DLD1 (cell line): Measurements from ENCODE around the gene TMC1.

Experiments used
- in situ Hi-C: cut with HindIII; loops from 2 replicates; pipeline ENCODE4 v1.10.0; 2017; ENCODE audit warnings: low sequenced_read_pairs

TMC1 gene

DNA sequence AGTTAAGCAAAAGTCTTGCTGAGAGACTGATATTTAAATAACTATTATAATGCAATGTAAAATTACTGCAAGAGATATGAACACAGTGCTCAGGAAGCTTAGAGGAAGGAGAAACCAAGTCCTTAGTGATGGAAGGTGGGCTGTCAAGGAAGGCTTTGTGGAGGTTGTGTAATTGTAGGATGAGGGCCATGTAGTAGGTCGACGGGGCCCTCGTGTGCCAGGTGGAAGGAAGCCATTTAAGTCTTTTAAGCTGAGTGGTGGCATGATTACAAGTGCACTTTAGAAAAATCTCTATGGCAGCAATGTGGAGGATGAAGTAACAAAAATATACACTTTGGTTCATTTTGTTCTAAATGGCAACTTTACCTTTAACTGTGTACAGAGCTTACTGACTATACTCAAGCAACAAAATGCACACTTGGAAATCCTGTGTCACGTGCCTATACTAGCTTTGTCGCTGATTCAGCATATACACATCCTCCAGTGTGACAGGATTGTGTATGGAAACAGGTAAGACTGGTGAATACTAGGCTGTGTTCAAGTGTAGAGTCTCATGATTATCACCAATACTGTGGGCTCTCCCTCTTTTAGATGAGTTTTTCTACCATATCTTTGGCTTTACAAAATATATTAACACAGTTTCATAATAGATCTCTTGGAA, 78.6 kb downstream of the TMC1 start:
- in situ Hi-C loops, result loop anchor here (10.0 to 25.0 kb wide), 4 partner anchors 237 to 563 kb away; partner anchors contain the start of gene ZFAND5

DNA sequence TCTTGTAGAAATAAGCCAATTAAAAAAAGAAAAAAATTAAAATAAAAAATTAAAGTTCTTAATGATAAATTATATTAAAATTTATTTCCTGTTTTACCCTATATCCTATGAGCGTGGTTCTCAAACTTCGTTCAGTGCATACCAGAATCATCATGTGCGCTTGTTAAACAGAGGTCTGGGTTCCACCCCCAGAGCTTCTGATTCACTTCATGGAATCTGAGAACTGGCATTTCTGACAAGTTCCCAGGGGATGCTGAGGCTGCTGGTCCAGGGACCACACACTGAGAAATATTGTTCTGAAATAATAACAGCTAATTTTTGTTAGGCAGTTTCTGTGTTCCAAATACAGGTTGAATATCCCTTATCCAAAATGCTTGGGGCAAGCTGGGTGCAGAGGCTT, 79.3 kb downstream of the TMC1 start:
- in situ Hi-C loops, result no loop called here

DNA sequence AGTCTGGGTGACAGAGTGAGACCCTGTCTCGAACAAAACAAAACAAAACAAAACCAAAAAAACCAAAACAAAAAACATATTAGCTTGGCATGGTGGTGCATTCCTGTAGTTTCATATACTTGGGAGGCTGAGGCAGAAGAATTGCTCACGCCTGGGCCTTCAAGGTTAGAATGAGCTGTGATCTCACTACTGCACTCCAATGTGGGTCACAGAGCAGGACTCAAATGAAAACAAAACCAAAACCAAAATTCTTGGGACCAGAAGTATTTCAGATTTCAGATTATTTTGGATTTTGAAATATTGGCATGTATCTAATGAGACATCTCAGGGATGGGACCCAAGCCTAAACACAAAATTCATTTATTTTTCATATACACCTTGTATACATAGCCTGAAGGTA, 80.2 kb downstream of the TMC1 start:
- in situ Hi-C loops, result no loop called here

DNA sequence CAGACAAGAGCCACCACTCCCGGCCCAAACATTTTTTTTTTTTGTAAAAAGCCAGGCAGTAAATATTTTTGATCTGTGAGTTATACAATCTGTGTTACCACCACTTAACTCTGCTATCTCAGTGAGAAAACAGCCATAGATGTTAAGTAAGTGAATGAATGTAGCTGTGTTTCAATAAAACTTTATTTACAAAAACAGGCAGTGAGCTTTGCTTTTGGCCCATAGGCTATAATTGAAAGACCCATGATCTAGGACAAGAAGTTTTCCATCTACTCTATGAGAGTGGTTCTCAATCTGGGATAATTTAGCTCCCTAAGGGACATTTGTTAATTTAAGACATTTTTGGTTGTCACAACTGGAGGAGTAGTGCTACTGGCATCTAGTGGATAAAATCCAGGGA, 91.0 kb downstream of the TMC1 start:
- in situ Hi-C loops, result no loop called here

DNA sequence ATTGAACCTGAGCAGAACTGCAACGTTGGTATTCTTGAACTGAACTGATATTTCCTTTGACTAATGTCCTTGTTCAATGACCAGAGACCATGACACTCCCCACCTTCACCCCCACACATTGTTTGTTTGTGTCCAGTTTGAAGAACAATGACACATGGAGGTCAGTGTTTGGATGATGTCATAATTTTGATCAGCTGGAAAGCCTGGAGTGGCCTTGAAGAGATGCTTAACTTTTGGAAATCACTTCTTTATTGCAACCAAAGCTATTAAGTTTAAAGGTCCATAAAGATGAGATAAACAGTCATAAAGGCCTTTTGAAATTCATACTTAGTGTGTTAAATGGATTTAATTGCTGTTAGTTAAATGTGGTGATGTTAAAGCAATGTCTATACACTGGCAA, 92.7 kb downstream of the TMC1 start:
- in situ Hi-C loops, result no loop called here

DNA sequence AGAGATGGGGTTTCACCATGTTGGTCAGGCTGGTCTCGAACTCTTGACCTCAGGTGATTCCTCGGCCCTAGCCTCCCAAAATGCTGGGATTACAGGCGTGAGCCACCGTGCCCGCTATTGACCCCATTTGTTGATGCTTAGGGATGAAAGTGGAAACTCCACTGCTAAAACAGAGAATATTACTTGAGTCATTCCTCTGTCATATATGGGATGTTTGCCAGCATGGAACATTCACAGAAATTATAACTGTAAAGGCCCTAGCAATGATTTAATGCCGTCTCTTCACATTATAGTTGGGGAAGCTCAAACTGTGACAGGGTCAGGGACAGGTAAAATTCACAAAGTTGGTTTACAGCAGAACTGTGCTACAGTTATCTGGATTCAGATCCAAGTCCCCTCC, 94.5 kb downstream of the TMC1 start:
- in situ Hi-C loops, result no loop called here

DNA sequence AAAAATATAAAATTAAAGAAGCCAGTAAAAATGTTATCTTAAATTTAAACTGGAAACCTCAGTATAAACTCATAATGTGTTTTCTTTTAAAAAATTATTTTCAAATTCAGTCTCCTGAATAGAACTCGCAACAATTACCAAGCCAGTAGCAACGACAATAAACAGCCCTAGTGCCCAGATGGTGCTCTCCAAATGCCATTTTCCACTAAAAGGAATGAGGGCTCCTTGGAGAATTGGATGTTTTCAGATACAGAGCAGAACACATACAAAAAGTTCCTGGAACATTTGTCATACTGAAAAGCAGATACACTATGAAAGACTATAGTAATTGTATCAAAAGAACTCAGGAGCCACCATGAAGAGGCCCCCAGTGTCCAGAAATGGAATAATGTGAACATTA, 97.4 kb downstream of the TMC1 start:
- in situ Hi-C loops, result no loop called here

DNA sequence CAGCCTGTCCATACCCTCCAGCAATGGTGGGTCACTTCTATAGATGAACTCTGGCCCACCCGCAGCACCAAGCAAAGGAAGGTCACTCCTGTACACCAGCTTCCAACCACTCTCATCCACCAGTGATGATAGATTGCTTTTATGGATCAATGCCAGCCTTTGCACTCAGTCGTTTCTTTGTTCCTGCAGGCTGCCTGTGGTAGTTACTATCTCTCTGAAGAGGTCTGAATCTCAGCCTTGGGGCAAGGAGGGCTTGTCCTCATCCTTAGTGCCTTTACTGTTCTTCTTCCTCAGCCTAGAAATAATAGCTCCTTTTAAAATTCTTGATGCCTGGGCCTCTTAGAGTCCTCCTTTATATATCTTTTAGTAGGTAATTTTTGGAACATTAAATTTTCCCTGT, 100.8 kb downstream of the TMC1 start:
- in situ Hi-C loops, result no loop called here

DNA sequence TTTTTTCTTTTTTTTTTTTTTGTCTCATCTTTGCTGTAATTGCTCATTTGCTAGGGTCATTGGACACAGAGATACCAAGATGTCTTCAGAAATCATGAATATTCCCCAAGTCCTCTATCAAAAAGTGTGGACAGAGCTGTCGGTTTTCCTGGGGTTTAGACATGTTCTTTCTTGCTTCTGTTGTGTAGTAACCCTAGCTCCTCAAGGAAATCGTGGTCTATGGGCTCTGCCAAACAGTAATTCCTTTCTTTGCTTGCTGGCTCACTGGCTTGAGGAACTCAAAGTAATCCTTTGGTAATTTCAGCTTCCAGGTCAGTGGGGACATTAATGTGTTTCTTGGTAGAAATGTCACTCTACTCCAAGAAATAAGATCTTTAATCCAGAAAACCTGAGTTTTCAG, 101.7 kb downstream of the TMC1 start:
- in situ Hi-C loops, result no loop called here

DNA sequence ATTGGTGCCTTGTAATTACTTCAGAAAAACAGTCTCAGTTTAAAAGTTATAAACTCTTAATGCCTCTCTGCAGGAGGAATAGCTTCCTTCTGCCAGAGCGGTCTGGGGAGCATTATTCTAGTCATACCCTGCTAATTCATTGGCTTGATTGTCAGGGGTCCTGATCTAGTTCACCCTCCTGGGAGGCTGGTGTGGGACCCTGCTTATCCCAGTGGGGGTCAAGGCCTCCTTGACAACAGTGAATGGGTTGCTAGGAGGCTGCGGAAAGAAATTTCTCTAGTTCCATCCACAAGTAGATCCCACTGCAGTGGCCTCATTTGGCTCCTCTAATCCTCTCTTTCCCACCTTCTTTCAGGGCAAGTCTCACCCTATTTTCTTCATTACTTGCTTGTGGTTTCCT, 105.7 kb downstream of the TMC1 start:
- in situ Hi-C loops, result no loop called here

DNA sequence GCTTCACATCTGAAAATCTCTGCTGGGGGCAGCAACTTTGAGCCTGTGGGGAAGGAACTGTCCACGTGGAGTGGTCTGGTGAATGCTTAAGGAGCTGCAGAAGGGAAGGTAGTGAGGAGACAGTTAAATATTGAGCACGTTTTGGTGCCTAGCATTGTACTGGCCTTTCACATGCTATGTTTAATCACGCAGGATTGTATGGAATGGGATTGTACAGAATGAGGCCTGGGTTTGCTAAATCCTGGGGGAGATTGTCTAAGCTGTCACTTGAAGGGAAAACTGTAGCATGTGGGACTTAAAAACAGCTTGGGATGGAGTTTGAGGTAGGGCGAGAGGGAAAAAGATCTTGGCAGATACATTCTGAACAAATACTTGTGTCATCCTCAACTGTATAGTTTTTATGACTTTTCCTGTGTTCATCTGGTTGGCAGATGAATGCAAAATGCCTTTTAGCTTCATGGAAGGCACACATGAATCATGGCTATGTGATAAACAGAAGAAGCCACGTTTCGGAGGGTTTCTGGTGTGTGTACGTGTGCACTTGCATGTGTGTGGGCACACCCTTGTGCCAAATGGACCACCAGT, 106.6 kb downstream of the TMC1 start:
- in situ Hi-C loops, result no loop called here

DNA sequence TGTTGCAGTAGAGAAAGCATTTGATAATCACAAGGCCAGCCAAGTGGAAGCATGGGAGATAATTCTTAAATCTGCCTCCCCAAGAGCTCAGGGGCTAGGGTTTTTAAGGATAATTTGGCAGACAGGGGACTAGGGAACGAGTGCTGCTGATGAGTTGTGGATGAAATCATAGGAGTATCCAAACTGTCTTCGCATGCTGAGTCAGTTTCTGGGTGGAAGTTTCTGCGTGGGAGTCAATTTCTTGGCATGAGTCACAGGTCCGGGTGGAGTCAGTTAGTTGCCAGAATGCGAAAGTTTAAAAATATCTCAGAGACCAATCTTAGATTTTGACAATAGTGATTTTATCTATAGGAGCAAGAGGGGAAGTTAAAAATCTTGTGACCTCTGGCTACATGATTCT, 112.6 kb downstream of the TMC1 start:
- in situ Hi-C loops, result no loop called here

DNA sequence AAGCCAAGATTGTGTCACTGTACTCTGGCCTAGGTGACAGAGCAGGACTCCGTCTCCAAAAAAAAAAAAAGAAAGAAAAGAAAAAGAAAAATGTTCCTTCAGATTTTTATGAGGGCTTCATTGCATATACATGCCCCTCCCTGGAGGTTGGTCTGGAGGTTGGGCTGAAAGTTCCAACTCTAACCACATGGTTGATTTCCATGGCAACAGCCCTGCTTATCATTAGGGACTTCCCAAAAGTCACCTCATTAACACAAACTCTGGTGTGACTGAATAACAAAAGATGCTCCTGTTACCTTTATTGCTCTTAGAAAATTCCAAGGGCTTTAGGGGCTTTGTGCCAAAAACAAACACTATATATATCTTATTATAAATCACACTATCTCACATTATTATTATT, 113.8 kb downstream of the TMC1 start:
- in situ Hi-C loops, result no loop called here

DNA sequence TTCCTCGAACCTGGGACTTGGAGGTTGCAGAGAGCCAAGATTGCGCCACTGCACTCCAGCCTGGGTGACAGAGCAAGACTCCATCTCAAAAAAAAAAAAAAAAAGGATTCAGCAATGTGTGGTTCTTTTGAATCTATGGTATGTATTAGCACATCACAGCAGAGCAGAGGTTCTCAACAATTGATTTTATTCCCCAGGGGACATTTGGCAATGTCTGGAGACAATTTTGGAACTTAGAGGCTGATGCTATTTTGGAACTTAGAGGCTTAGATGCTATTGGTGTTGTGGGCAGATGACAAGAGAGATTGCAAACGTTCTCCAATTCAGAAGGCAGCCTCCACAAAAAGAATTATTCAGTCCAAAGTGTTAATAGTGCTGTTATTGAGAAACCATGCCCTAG, 115.2 kb downstream of the TMC1 start:
- in situ Hi-C loops, result no loop called here

DNA sequence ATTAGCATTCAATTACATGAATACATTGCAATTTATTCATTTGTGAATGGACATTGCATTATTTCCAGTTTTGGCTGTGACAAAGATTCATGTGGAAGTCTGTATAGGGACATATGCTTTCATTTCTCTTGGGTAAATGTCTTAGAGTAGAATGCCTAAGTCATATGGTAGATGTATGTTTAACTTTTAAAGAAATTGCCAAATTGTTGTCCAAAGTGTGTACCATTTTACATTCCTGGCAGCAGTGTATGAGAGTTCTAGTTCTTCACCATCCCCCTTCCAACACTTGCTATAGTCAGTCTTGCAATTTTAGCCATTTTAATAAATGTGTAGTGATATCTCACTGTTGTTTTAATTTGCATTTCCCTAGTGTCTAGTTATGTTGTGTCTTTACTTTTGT, 122.2 kb downstream of the TMC1 start:
- in situ Hi-C loops, result no loop called here

DNA sequence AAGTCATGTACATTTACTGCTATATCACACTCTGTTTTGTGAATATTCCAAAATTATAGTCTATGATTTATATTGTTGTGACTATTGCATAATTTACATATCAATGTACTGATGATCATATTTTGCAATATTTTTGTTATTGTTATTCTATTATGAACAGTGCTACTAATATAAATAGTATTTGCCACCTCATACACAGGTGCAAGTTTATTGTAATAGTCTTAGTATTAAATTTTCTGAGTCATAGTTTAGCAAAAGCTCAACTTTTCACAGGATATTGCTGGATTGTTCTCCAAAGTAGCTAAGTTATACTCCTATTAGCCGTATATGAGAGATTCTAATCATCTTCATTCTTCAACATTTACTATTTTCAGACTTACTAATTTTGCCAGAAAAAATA, 124.7 kb downstream of the TMC1 start:
- in situ Hi-C loops, result no loop called here

DNA sequence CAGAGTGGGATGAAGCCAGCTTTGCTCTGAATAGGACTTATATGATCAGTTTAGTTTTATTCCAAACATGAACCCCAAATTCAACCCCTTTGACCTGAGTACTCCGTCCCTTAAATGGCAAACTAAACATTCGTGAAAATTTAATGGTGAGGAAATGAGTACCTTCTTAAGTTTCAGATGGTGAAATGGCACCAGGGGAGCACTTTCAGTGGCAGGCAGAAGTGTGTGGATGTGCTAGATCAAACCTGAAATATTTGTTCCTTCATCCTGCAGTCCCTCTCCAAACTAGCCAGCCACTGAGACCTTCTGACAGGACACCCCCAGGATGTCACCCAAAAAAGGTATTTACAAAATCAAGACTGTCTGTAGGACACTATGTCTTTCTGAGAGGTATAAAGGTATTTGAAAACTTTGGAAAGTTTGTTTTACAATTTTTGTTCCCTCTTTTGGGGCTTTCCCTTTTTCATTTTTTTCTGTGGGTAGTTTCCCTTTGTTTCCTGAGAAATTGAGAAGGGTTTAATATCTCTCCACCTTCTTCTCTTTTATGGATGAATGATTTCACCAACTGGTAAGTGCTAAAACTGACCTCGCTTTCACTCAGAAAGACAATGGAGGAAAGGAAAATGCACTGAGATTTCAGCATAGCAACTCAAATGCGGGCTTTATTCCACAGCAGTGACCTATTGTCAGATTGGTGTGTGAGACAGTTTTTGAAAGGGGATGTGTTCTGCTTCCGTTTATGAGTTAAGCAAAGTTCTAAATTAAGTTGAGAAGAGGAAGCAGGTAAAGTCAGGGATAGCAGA, 127.1 kb downstream of the TMC1 start:
- in situ Hi-C loops, result no loop called here

DNA sequence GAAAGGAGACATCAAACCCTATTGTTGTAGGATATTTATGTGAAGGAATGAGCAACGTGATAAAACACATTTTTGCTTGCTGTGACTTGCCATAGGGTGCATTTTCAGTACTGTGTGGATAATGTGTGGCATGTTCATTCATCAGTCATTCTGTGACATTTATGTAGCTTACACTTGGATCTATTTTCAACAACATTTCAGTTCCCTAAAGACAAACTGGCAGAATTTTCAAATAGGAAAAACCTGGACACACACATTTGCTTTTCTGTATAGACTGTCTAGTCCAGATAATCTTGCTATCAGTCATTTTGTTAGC, 127.7 kb downstream of the TMC1 start:
- in situ Hi-C loops, result no loop called here

DNA sequence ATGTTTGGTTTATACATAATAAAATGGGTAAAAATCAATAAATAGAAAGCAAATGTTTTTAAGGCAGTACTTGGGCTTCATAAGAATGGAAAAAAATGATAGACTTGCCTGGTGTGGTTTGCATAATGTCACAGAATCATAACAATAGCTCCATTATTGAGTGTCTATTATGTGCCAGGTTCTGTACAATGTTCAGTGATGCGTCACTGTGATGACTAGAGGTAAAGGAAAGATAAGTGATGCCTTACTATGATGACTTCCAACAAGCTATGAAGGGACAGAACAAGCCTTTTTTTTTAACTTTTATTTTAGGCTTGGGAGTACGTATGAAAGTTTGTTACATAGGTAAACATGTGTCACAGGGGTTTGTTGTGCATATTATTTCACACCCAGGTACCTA, 128.8 kb downstream of the TMC1 start:
- in situ Hi-C loops, result no loop called here

DNA sequence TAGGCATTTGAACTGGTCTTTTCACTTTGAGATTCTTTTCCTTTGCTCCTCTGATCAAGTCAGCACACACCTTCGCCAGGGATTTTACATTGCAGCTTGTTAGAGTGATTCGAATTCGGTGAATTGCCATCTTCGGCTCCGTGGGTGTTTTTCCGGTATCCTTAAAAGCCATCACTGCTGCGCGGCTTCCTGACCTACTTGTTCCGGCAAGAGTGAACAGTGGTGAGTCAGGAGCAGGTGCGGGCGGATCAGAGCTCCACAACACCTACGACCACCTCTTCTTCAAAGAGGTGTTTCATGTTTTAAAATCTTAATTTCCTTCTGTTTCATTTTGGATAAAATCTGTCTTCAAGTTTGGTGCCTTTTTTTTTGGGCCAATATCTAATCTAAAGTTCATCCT, 134.6 kb downstream of the TMC1 start:
- in situ Hi-C loops, result no loop called here

DNA sequence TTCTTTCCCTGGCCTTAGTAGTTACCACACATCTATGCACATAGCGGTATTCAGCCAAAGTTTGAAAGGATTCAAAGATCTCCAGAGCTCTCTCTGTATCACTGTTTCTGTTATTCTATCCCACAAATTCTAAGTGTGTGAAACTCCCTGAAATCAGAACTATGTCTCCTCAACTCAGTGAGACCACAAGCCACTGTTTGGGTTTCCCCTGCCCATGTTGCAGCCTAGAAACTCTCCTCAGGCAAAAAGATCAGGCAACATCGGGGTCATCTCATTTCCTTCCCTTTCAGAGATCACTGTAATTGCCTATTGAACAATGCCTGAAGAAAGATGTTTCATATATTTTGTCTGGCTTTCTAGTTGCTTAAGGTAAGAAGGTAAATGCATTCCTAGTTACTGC, 135.6 kb downstream of the TMC1 start:
- in situ Hi-C loops, result no loop called here

DNA sequence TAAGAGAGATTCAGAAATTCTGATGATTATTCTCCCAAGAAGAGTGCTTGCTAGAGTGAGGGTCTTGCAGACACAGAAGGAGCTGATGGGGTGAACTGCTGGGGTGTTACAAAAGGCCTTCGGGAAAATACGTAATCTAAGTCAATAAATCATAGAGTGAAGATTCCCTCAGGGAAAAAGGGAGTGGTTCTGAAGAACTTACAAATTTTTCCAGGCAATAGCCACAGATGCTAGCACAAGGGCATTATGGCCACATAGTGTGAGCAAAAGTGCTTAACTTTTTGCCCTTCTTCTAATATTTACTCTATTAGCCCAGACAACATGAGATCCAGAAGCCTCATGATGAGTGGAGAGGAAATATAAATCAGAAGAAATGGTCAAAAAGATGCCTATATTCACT, 137.3 kb downstream of the TMC1 start:
- in situ Hi-C loops, result no loop called here
